ENCODE data around the gene GUCY1A2. TPM values are rescaled to one million over a fixed set of nuclear protein-coding genes. Genes with fewer than 3 reads are reported as not detected.

The GUCY1A2 gene
- total RNA-seq, 1 experiment from 2014 or later, result 5.4 TPM

- no peak overlapping the region for H3K4me3 ChIP-seq (ENCODE audit: low read depth, low read length, poor library complexity, severe bottlenecking)
- no peak overlapping the region for H3K27ac ChIP-seq (ENCODE audit: low read depth, low read length, poor library complexity, severe bottlenecking)
- ChIA-PET CTCF (interaction anchor here (1.4 kb wide), 1 partner anchor 296 kb away, joined by 3 read pairs; no protein-coding TSS in a partner anchor), POLR2A (ENCODE audit: low non-redundant PET) (no interaction called here)
- peaks cover 3% of the 10 kb centered on the region for H3K27me3 ChIP-seq (replicated peaks; ENCODE audit: insufficient read depth, low read depth, low read length, poor library complexity)
- no peaks in the 10 kb centered on the region for H3K9me3 ChIP-seq (ENCODE audit: low read depth, low read length, poor library complexity, severe bottlenecking)
- intact Hi-C loops (cut with micrococcal nuclease; ENCODE audit: unreplicated experiment), result loop anchor here (10.0 kb wide), 1 partner anchor 1062 kb away; no protein-coding TSS in a partner anchor
- no TSS peak for BruUV-seq (replicated peaks)
- no peaks in the 10 kb centered on the region for H3K36me3 ChIP-seq (ENCODE audit: insufficient read depth, low read length, poor library complexity, severe bottlenecking)
- TF ChIP-seq EZH2 (IDR thresholded peaks at IDR 0.05; ENCODE audit: borderline replicate concordance, low read depth, low read length, poor library complexity, severe bottlenecking) (no peak), CTCF (conservative IDR thresholded peaks at IDR 0.05; ENCODE audit: low read depth, low read length) (no peak)
- no peaks in the 10 kb centered on the region for H3K4me1 ChIP-seq (ENCODE audit: insufficient read depth, low read length, poor library complexity, severe bottlenecking)
- DNase-seq (ENCODE audit: low spot score), result no peak
Measured at GRCh38 chr11:106723071-106723470, 295.2 kb downstream of the GUCY1A2 start.

DNA sequence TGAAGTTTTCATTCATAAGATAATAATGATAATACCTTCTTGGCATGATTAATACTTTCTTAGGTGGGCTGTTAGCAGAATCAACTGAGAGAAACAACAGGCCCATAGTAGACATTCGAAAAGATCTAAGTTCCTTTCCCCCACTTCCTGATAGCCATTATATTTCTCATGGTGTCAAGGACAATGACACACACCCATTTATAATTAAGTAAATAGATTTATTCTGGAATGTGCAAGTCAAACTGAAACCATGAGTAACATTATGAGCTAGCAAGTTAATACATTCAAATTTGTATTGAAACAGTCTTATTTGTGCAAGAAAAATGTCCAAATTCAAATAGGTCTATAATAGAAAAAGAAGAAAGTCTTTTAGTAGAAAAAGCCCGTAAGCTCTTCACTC is 301.1 kb downstream of the GUCY1A2 start:
- BruUV-seq (replicated peaks), result no TSS peak
- no peaks in the 10 kb centered on the region for H3K4me1 ChIP-seq (ENCODE audit: insufficient read depth, low read length, poor library complexity, severe bottlenecking)
- TF ChIP-seq CTCF (conservative IDR thresholded peaks at IDR 0.05; ENCODE audit: low read depth, low read length) (no peak), EZH2 (IDR thresholded peaks at IDR 0.05; ENCODE audit: borderline replicate concordance, low read depth, low read length, poor library complexity, severe bottlenecking) (no peak)
- H3K27me3 ChIP-seq (replicated peaks; ENCODE audit: insufficient read depth, low read depth, low read length, poor library complexity), result peaks cover 3% of the 10 kb centered on the region
- no peak overlapping the region for H3K4me3 ChIP-seq (ENCODE audit: low read depth, low read length, poor library complexity, severe bottlenecking)
- intact Hi-C loops (cut with micrococcal nuclease; ENCODE audit: unreplicated experiment), result no loop called here
- DNase-seq (ENCODE audit: low spot score), result no peak
- no peaks in the 10 kb centered on the region for H3K9me3 ChIP-seq (ENCODE audit: low read depth, low read length, poor library complexity, severe bottlenecking)
- H3K36me3 ChIP-seq (ENCODE audit: insufficient read depth, low read length, poor library complexity, severe bottlenecking), result no peaks in the 10 kb centered on the region
- ChIA-PET POLR2A (ENCODE audit: low non-redundant PET) (interaction anchor here (0.6 kb wide), 1 partner anchor 704 kb away, joined by 4 read pairs; no protein-coding TSS in a partner anchor), CTCF (no interaction called here)
- H3K27ac ChIP-seq (ENCODE audit: low read depth, low read length, poor library complexity, severe bottlenecking), result no peak overlapping the region

DNA sequence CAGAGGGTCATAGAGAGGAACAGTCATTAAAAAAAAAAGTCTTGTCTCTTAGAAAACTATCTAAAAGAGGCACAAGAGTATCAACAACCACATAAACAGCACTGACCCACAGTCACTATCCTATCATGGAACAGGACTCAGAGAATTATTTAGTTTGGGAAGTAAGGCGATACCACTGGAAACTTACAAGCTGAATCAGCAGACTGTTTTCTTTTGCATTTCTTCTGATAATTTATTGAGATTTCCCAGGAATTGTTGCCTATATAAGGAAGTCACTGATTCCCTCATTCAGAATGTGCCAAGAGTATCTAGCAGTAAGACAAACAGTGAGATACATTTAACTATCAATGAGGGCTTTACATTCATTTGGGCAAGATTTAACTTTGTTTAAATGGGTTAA is 304.1 kb downstream of the GUCY1A2 start:
- no peak for DNase-seq (ENCODE audit: low spot score)
- ChIA-PET CTCF (no interaction called here), POLR2A (ENCODE audit: low non-redundant PET) (no interaction called here)
- H3K36me3 ChIP-seq (ENCODE audit: insufficient read depth, low read length, poor library complexity, severe bottlenecking), result no peaks in the 10 kb centered on the region
- no peaks in the 10 kb centered on the region for H3K27me3 ChIP-seq (replicated peaks; ENCODE audit: insufficient read depth, low read depth, low read length, poor library complexity)
- no peak overlapping the region for H3K27ac ChIP-seq (ENCODE audit: low read depth, low read length, poor library complexity, severe bottlenecking)
- no peak for TF ChIP-seq CTCF (conservative IDR thresholded peaks at IDR 0.05; ENCODE audit: low read depth, low read length)
- no peak for TF ChIP-seq EZH2 (IDR thresholded peaks at IDR 0.05; ENCODE audit: borderline replicate concordance, low read depth, low read length, poor library complexity, severe bottlenecking)
- H3K4me3 ChIP-seq (ENCODE audit: low read depth, low read length, poor library complexity, severe bottlenecking), result no peak overlapping the region
- no peaks in the 10 kb centered on the region for H3K9me3 ChIP-seq (ENCODE audit: low read depth, low read length, poor library complexity, severe bottlenecking)
- no peaks in the 10 kb centered on the region for H3K4me1 ChIP-seq (ENCODE audit: insufficient read depth, low read length, poor library complexity, severe bottlenecking)
- intact Hi-C loops (cut with micrococcal nuclease; ENCODE audit: unreplicated experiment), result no loop called here
- no TSS peak for BruUV-seq (replicated peaks)
